GM12872 (cell line): ENCODE measurements around the gene FOXP1.

Experiments used
- TF ChIP-seq, protein P1 (sequence below): IDR thresholded peaks from 3 replicates; pipeline ENCODE4 v1.5.1; 2011; ENCODE audit warnings: low read depth, mild to moderate bottlenecking, low read length, moderate library complexity; ENCODE audit not compliant: insufficient read depth

FOXP1 gene

DNA sequence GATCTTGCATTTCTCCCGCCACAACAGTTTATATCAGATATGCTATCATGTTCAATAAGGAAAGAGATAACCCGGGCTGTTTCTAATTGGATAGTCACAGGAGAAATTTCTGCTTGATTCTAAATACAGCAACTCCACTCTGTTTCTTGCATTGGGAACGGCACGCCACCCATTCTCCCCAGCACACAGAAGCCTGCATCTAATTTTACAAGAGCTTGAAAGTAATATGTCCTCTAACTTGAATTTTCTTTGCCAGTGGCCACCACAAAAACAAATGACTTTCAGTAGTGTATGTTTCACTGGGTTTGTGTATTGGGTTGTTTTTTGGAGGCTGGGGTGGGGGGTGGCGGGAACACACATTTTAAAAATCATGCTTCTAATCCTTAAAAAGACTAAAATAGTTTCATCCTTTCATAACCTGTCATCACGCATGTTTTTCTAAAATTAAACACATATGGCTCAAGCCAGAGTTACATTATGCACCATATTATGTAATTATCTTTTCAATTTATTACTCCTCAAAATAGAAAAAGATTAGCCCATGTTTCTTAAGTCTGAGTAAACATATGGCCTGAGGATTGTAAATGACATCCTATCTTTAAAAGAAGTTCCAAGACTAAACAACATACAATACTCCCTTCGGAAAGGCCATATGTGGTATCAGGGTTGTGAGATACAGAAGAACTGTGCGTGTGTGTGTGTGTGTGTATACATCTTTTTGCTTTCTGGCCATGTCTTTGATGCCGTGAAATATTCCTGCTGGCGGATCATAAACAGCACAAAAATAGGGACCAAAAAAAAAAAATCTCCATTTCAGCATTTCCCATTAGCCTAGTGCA is 176.3 kb downstream of the FOXP1 start:
- TF ChIP-seq, protein P1, sequence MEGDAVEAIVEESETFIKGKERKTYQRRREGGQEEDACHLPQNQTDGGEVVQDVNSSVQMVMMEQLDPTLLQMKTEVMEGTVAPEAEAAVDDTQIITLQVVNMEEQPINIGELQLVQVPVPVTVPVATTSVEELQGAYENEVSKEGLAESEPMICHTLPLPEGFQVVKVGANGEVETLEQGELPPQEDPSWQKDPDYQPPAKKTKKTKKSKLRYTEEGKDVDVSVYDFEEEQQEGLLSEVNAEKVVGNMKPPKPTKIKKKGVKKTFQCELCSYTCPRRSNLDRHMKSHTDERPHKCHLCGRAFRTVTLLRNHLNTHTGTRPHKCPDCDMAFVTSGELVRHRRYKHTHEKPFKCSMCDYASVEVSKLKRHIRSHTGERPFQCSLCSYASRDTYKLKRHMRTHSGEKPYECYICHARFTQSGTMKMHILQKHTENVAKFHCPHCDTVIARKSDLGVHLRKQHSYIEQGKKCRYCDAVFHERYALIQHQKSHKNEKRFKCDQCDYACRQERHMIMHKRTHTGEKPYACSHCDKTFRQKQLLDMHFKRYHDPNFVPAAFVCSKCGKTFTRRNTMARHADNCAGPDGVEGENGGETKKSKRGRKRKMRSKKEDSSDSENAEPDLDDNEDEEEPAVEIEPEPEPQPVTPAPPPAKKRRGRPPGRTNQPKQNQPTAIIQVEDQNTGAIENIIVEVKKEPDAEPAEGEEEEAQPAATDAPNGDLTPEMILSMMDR = no peak

- TF ChIP-seq, protein P1 = no peak
Observed at GRCh38 chr3:71402911-71403310, 180.6 kb downstream of the FOXP1 start.

DNA sequence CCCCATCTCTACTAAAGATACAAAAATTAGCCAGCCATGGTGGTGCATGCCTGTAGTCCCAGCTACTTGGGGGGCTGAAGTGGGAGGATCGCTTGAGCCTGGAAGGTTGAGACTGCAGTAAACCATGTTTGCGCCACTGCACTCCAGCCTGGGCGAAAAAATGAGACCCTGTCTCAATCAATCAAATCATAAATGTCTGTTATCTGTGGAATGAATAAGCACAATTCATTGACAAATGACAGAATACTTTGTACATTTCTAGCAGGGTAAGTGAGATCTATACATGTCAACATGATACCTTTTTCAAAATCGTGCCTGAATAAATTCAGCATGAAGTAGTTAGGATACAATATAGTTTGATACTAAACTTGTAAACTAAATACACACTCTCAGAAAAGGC is 181.2 kb downstream of the FOXP1 start:
- TF ChIP-seq, protein P1 = no peak

DNA sequence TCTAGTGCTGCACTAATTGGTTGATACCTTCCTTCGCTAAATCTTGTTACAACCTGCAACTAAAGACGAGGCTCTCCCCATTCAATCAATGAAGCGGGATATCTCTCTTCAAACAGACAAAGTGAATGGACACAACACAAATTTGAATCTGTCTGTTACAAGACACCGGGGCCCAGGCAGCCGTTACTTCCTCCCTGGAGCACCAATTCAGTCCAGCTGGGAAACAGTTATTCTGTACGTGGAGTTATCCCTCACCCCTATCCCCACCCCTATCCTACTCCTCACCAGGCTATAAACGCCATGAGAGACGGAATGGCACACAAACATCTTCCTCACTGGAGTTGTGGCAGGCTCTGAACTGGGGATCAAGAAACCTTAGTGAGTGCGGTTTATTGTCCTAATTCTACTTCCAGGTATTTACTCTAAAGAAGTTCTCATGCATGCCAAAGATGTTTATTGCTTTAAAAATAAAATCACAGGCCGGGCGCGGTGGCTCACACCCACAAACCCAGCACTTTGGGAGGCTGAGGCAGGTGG is 181.8 kb downstream of the FOXP1 start:
- TF ChIP-seq, protein P1 = no peak

DNA sequence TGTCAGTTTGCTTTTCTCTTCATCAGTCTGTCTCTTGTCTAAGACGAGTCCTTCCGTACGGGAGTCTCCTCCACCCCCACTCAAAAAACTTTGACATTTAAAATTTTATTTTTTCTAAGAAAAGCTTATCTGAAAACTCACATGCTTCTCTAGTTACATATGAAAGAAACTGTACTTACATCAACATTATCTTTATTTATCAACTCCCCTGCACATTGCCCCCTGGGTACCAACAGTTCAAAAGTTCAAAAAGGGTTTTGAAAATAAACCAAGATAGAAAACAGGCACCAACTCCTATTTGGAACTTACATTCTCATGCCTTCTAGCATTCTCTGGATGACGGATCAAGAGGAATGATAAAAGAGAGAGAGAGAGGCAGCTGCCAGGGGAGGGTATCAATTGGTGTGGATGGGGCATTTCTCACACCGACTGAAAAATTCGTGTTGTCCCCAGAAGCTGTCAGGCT is 182.5 kb downstream of the FOXP1 start:
- TF ChIP-seq, protein P1 = no peak

DNA sequence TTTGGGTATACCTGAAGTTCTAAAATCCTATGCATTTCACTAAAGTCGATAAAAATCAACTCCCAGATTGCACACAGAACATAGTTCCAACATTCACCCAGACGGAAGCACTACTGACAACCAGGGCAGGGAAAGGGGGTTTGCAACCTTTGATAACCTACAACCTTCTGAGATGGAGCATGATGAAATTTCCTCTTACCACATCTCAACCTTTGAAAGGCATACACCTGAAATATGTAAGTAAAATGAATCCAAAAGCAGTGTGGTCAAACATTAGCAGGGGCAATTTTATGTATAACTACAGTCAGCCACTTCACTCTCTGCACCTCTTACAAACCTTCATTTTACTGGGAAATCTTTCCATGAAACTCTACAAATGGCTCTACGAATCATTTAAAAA is 184.1 kb downstream of the FOXP1 start:
- TF ChIP-seq, protein P1 = no peak

DNA sequence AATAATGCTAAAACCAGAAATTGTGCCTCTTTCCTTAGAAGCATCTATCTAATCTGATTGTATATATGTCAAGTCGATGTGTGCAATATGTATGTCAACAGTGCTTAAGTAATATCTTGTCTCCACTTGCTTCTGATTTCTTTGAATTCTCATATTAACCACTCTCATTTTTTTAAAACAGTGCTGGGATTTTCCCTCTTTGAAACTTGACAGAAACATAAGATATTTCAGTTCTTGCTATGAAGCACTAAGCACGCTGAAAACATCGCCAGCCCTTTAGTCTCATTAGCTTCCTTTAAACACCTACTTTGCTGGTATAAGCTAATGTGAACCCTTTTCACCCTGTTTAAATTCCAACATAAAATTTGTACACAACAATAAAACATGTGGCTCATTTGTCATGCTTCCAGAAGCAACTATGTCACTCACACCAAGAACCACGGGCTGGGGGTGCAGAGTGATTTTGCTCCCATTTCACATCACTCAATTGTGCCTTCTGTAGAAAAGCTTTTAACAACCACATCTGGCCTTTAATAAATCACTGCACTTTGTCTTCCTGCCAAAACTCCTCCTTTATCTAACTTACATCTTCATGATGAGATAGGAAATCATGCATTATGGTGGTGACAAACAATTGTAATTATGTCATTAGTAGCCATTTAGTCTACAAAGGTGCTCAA is 185.2 kb downstream of the FOXP1 start:
- TF ChIP-seq, protein P1 = no peak
